ENCODE measurements around the gene KAZN.

Gene KAZN

GRCh38 chr1:14841951-14842350 lies 243.5 kb downstream of the KAZN start:
- no peak for DNase-seq

DNA sequence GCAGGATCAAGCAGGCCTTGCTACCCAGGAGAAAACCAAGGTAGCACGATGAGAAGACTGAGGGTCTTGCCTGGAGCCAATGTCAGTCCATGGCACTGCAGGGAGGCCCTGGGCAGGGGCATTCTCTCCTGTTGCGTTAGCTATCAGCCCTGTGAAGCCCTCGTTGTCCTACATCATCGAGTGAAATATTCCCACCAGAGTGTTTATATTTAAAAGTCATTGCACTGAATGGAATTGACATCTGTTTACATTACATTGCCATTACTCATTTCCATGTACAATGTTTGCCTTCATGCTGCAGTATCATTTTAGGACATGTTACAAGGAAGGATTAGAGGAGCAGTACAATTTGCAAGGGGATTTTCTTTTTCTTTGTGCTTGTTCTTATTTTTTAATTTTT lies 243.9 kb downstream of the KAZN start:
- no peak for DNase-seq

GRCh38 chr1:14842891-14843290 lies 244.4 kb downstream of the KAZN start:
- no peak for DNase-seq

DNA sequence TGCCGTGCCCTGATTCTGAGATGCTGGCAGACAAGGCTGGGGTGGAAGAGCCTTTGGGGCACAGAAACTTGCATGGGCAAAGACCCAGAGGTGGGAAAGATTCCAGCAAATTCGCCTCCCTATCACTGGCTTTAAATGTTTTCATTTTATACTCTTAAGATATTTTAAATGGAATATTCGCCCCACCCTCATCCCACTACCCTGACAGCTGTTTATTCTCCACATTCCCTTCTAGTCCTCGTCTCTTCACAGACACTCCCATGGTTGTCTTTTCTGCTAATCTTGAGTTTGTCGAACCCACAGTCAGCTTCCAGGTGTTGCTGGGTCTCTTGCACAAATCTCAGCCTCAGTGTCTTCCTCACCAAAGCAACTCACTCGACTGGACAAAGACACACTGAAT lies 245.0 kb downstream of the KAZN start:
- no peak for DNase-seq

DNA sequence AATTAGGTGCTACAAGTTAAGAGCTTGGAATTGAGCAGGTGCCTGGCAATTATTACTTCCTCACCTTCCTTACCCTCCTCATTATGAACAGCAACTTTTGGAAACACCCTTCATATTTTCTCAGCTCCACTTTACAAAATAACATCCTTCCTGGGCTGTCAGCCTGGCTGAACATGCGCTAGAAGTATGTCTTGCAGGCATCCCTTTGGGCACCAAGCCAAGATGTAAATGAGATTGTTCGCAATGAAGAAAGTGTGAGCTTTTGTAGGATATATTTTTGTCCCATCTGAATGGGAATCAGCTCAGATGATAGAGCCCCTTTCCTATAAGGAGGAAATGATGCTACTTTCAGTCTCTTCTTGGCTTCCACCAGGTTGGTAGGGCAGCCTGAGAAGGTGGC lies 245.9 kb downstream of the KAZN start:
- DNase-seq: no peak

DNA sequence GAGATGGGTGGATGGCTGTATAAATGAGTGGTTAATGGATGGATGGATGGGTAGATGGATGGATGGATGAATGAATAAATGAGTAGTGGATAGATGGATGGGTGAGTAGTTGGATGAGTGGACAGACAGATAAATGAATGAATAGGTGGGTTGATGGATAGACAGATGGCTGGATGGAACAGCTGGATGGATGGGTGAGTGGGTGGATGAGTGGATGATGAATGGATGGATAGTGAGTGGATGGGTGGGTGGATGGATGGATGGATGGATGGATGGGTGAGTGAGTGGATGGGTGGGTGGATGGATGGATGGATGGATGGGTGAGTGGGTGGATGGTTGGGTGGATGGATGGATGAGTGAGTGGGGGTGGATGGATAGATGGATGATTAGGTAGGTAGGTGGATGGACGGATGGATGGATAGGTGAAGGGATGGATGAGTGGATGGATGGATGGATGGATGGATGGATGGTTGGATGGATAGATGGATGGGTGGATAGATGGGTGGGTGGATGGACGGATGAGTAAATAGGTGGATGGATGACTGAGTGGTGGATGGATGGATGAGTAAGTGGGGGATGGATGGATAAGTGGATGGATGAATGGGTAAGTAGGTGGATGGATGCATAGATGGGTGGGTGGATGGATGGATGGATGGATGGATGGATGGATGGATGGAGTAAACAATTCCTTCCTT lies 246.6 kb downstream of the KAZN start:
- DNase-seq: no peak

DNA sequence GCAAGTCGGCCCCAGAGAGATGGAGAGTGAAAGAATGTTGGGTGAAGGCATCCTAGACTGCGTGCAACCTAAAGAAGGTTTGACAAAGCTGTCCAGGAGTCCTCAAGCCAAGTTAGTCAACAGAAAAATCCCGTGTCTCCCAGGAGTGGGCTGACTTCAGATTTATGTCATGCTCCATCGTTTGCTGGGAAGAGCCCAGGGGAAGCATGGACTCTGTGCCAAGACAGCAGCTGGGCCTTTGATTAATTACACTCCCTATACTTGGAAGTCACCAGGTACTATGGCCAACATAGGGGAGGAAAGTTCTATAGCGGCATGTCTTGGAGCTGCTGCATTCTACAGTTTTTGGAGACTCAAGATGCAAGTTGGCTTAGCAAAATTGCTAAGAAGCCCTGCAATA lies 247.4 kb downstream of the KAZN start:
- DNase-seq: peak; percentile 35

GRCh38 chr1:14846688-14847087 lies 248.2 kb downstream of the KAZN start:
- DNase-seq: no peak

DNA sequence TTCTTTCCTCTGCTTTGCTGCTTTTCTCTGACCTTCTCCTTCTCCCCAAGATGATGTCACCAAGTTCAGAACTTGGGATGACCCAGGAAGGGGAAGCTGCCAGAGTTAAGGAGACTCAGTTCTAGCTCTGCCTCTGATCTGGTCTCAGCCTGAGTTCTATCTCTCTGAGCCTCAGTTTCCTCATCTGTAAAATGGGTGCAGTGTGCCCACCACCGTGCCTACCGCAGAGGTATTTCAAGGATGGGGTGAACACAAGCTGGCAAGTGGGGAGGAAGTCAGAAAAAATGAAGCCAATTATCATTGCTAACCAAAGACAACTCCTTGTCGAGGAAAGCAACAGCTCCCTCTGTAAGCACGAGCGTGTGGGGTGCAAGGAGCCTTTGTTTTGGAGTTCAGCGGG lies 249.7 kb downstream of the KAZN start:
- no peak for DNase-seq

GRCh38 chr1:14848625-14849024 lies 250.1 kb downstream of the KAZN start:
- no peak for DNase-seq

DNA sequence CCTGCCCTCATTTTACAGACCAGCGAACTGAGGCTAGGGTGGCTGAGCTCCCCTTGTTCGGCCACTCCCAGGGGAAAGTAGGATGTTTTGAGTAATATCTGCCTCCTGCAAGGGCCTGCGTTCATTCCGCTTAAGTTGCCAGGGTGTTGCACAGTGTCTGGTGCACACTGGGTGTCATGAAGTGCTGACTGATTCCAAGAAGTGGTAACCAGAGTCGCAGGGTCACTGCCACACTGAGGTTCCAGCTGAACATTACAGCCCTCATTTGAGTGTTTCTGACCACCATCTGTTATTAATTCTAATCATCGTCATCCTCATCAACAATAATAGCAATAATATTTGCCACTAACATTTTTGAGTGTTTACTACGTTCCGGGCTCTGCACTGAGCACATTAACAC lies 250.6 kb downstream of the KAZN start:
- no peak for DNase-seq

DNA sequence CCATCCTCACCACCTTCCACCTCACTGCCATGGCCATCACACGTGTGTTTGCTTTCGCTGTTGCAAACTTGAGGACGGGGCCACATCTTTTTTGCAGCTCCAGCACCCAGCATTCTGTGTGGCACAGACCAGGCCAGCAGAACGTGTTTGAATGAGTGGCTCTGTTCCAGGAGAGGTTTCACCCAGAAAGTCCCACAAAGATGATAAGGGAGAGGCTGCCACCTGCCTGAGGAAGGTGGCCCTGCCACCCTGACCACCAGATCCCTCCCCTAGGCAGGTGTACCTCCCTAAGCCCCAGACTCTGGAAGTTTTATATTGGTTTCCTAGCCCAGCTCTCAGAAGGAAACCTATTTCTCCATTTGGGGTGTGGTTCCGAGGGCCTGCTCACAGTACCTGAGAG lies 252.1 kb downstream of the KAZN start:
- DNase-seq: no peak

- no peak for DNase-seq
Observed at GRCh38 chr1:14851760-14852159, 253.3 kb downstream of the KAZN start.

- no peak for DNase-seq
Observed at GRCh38 chr1:14852291-14852690, 253.8 kb downstream of the KAZN start.

DNA sequence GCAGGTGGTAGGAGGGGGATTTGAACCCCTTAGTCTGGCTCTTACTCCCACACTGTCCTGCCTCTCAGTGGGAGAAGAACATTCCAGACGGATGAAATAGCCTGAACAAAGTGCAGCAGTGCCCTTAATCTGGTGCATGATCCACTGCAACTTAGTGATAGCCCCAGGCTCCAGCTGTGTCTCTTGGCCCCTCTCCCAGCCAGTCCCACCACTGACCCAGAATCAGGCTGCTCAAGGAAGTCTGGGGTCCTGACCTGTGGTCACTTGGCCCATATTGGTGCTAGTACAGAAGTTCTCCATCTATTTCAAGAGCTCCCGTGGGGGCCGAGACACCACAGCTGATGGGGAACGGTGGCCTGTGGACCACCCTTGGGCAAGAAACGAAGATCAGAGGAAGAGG lies 255.0 kb downstream of the KAZN start:
- DNase-seq: no peak

- DNase-seq: no peak
Observed at GRCh38 chr1:14855268-14855667, 256.8 kb downstream of the KAZN start.

DNA sequence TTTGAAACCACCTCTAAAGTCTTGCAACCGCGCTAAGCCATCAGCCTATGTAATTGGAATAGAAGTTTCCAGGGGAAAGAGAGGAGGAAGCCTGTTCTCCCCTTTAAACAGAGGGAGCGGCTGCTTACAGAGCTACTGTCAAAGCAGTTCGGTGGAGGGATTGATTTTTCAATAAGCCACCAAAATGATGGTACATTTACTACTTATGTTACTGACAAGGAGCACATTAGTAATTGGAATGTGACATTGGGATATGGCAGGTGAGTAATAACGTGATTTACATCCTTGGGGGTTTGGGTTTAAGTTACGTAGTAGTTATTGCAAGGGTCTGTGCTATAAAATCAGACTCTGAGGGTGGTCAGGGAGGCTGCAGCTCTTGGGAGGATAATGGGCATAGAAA lies 257.3 kb downstream of the KAZN start:
- no peak for DNase-seq

- DNase-seq: no peak
Observed at GRCh38 chr1:14857436-14858195, 259.1 kb downstream of the KAZN start.

DNA sequence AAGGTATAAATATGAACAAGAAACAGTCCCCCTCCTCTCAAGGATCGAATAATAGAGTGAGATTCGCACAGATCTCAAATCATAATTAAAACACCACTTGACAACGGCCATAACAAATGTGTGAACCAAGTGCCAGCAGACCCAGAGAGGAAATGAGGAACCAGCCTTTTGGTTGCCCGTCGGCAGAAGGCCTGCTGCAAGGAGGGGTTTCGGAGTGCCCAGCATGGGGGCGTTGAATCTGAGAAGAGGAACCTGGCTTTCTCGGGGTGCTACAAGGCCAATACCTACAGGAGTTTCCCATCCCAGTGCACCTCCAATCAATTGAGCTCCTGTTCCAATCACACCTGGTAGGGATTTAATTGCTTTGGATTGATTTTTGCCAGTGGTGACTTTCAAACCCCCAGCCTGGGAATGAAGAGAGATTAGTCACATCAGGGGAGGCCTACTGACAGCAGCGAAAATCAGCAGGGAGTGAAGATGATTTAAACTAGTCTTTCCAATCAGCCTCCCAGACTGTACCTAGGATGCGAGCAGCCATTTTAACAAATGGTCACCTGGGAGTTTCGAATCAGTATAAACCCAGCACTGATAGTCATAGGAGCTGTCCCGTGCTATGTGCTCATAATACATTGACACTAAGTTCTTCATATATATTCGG lies 263.8 kb downstream of the KAZN start:
- no peak for DNase-seq

- no peak for DNase-seq
Observed at GRCh38 chr1:14865106-14865505, 266.6 kb downstream of the KAZN start.

GRCh38 chr1:14866911-14867612 lies 268.6 kb downstream of the KAZN start:
- no peak for DNase-seq

DNA sequence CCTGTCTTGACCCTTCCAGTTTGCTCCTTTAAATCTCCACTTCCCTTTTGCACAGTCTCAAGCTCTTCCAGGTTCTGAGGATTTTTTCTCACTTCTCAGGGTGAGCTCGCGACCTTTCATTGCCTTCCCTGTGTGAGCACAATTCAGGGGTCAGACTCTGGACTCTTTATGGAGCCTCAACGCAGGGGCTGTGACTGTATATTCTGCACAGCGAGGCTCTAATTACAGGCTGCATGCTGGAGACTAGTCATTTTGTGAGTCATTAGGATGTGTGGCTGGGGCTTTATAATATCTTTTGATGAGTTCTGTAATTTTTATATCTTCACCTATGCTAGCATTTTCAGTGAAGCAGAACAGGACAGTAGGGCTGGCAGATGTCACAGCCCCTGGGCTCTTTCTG lies 270.7 kb downstream of the KAZN start:
- no peak for DNase-seq

DNA sequence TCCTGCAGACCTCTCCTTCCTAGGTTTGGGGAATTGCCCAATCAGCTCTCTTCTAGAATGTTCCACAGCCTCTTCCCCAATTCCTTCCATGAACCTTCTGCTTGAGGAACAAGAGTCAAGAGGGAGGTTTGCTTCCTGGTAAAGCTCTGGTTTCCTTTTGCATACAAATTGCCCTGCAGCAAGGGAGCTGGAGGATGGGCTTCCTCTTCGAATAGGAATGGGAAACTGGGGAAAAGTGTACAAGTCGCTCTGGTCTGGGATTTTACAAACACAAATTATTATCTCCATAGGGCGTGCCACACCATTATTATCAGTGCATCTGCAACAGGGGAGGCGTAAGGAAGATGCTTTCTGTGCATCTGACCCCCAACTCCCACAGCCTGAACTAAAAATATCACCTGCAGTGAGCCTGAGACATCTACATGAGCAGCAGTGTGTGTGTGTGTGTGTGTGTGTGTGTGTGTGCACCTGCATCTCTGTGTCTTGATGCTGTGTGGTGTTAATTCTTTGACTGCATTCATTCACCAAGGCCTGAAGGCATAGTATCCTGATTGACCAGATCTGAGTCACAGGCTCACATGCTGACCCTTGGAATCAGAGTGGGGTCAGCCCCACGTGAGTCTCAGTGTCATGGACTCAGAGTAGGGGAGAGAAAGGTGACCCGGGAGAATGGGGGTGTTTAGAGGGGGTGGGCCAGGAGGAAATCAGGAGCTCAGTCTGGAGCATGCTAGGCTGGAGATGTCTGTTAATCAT lies 272.9 kb downstream of the KAZN start:
- no peak for DNase-seq
